H1 (cell line): ENCODE measurements around the gene LMTK3. TPM values are rescaled to one million over a fixed set of nuclear protein-coding genes. Genes with fewer than 3 reads are reported as not detected.

Experiments
- CTCF ChIA-PET: fragments of 300-600 bp; sonication (Branson Sonifier 250); formaldehyde crosslinking; loops from one replicate; lab custom pipeline; 2021; ENCODE audit not compliant: partially characterized antibody; lab: Charles Lee
- POLR2A ChIA-PET: fragments of 300-600 bp; sonication (Branson Sonifier 250); formaldehyde crosslinking; loops from one replicate; lab custom pipeline; 2021; ENCODE audit warnings: inconsistent platforms; ENCODE audit not compliant: partially characterized antibody; lab: Charles Lee
- DNase-seq, 2 experiments: peaks; one replicate each; pipeline versions ENCODE4 v3.0.0 to v3.0.0-alpha.2; 2010 to 2022; ENCODE audit warnings: low spot score in 2 of 2, low read depth in 1 of 2, mixed read lengths in 1 of 2
- FAIRE-seq: peaks from 2 replicates; lab custom pipeline; 2011; peaks lifted over from hg19 to GRCh38; lab: Jason Lieb, UNC
- H2AFZ ChIP-seq: 2 replicates; pipeline ENCODE4 v1.8.1; 2012; ENCODE audit warnings: low read length, inconsistent platforms
- H2AK5ac ChIP-seq: 2 replicates; pipeline ENCODE4 v1.6.1; 2013; ENCODE audit warnings: low read depth, low read length
- H2BK120ac ChIP-seq: replicated peaks from 2 replicates; pipeline ENCODE3; 2013; ENCODE audit warnings: low read depth, low read length, inconsistent platforms
- H2BK12ac ChIP-seq: 2 replicates; pipeline ENCODE4 v1.6.1; 2013; ENCODE audit warnings: low read depth, low read length
- H2BK15ac ChIP-seq: 2 replicates; pipeline ENCODE4 v1.6.1; 2013; ENCODE audit warnings: low read length
- H2BK20ac ChIP-seq: 2 replicates; pipeline ENCODE4 v1.6.1; 2013; ENCODE audit warnings: low read length
- H2BK5ac ChIP-seq: 2 replicates; pipeline ENCODE4 v1.6.1; 2013; ENCODE audit warnings: low read depth, low read length
- H3K14ac ChIP-seq: 2 replicates; pipeline ENCODE4 v1.6.1; 2013; ENCODE audit warnings: inconsistent platforms; ENCODE audit not compliant: insufficient read length
- H3K18ac ChIP-seq: 2 replicates; pipeline ENCODE4 v1.6.1; 2013; ENCODE audit warnings: low read length; ENCODE audit errors: extremely low read depth
- H3K23ac ChIP-seq: 2 replicates; pipeline ENCODE4 v1.6.1; 2013; ENCODE audit warnings: inconsistent platforms; ENCODE audit not compliant: insufficient read length
- H3K23me2 ChIP-seq: 2 replicates; pipeline ENCODE4 v1.6.1; 2013; ENCODE audit warnings: low read depth, low read length
- H3K27ac ChIP-seq: 2 replicates; pipeline ENCODE4 v1.6.1; 2011; ENCODE audit warnings: low read depth, low read length, inconsistent platforms
- H3K27me3 ChIP-seq, 4 experiments: replicated peaks in 1 of 4; 1 replicate in 1 of 4; 2 replicates in 3 of 4; pipeline versions ENCODE4 v1.6.1 to v1.8.1; 2011 to 2013; ENCODE audit warnings: low read length in 3 of 4, mild to moderate bottlenecking in 3 of 4, inconsistent platforms in 2 of 4, mixed read lengths in 2 of 4, moderate library complexity in 1 of 4; ENCODE audit not compliant: control insufficient read depth in 3 of 4, insufficient read depth in 3 of 4; ENCODE audit errors: extremely low read depth in 1 of 4
- H3K36me3 ChIP-seq, 4 experiments: 2 replicates each; pipeline versions ENCODE4 v1.6.1 to v1.8.1; 2011 to 2013; ENCODE audit warnings: mild to moderate bottlenecking in 4 of 4, low read length in 3 of 4, moderate library complexity in 2 of 4, control low read depth in 1 of 4, inconsistent platforms in 1 of 4; ENCODE audit not compliant: insufficient read depth in 4 of 4, control insufficient read depth in 2 of 4
- H3K4ac ChIP-seq: replicated peaks from 2 replicates; pipeline ENCODE3; 2013; ENCODE audit warnings: low read length, low read depth, mixed read lengths, inconsistent platforms; ENCODE audit not compliant: insufficient read length
- H3K4me1 ChIP-seq, 4 experiments: replicated peaks in 1 of 4; 1 replicate in 1 of 4; 2 replicates in 3 of 4; pipeline versions ENCODE4 v1.6.1 to v1.8.1; 2011 to 2013; ENCODE audit warnings: low read length in 3 of 4, inconsistent platforms in 2 of 4, mixed read lengths in 1 of 4; ENCODE audit not compliant: insufficient read depth in 4 of 4, control insufficient read depth in 3 of 4
- H3K4me2 ChIP-seq, 2 experiments: 2 replicates each; pipeline versions ENCODE4 v1.6.1 to v1.8.1; 2011 to 2013; ENCODE audit warnings: low read depth in 2 of 2, low read length in 2 of 2, control low read depth in 1 of 2, inconsistent platforms in 1 of 2, mild to moderate bottlenecking in 1 of 2; ENCODE audit not compliant: insufficient read depth in 1 of 2
- H3K4me3 ChIP-seq, 4 experiments: fragments of 200-600, 300-600 bp in 1 of 4; sonication (generic), shearing (Covaris generic), sonication (Bioruptor Twin) in 1 of 4; 2 replicates each; pipeline versions ENCODE4 v1.5.1 to v1.8.1; 2011 to 2016; ENCODE audit warnings: low read length in 4 of 4, low read depth in 3 of 4, control low read depth in 2 of 4, inconsistent platforms in 2 of 4, mild to moderate bottlenecking in 2 of 4, mixed read lengths in 1 of 4, moderate library complexity in 1 of 4; ENCODE audit not compliant: insufficient read depth in 2 of 4; ENCODE audit errors: extremely low read depth in 1 of 4
- H3K56ac ChIP-seq: replicated peaks from 2 replicates; pipeline ENCODE3; 2013; ENCODE audit warnings: low read depth, mild to moderate bottlenecking, mixed read lengths, low read length, inconsistent platforms; ENCODE audit not compliant: insufficient read length
- H3K79me1 ChIP-seq: 2 replicates; pipeline ENCODE4 v1.6.1; 2013; ENCODE audit warnings: low read depth, low read length, control low read depth
- H3K79me2 ChIP-seq, 2 experiments: 2 replicates each; pipeline versions ENCODE4 v1.6.1 to v1.8.1; 2012 to 2013; ENCODE audit warnings: low read length in 2 of 2, mild to moderate bottlenecking in 2 of 2, inconsistent platforms in 1 of 2; ENCODE audit not compliant: insufficient read depth in 2 of 2, control insufficient read depth in 1 of 2
- H3K9ac ChIP-seq, 4 experiments: replicated peaks in 1 of 4; 1 replicate in 1 of 4; 2 replicates in 3 of 4; pipeline versions ENCODE4 v1.6.1 to v1.8.1; 2011 to 2013; ENCODE audit warnings: low read depth in 3 of 4, low read length in 3 of 4, control low read depth in 2 of 4, mild to moderate bottlenecking in 2 of 4, moderate library complexity in 2 of 4, inconsistent platforms in 1 of 4; ENCODE audit errors: extremely low read depth in 1 of 4
- H3K9me3 ChIP-seq, 2 experiments: 2 replicates each; pipeline versions ENCODE4 v1.6.1 to v1.8.1; 2012 to 2013; ENCODE audit warnings: mild to moderate bottlenecking in 2 of 2, moderate library complexity in 2 of 2, control low read depth in 1 of 2, inconsistent platforms in 1 of 2, low read depth in 1 of 2, low read length in 1 of 2, mixed read lengths in 1 of 2; ENCODE audit not compliant: insufficient read depth in 2 of 2
- H4K20me1 ChIP-seq, 2 experiments: replicated peaks in 1 of 2; 2 replicates each; pipeline versions ENCODE3 to v1.8.1; 2011 to 2013; ENCODE audit warnings: inconsistent platforms in 2 of 2, low read length in 2 of 2, mild to moderate bottlenecking in 1 of 2; ENCODE audit not compliant: insufficient read depth in 2 of 2, control insufficient read depth in 1 of 2
- H4K5ac ChIP-seq: 2 replicates; pipeline ENCODE4 v1.6.1; 2013; ENCODE audit warnings: low read length, low read depth, mixed read lengths, inconsistent platforms; ENCODE audit not compliant: insufficient read length
- H4K8ac ChIP-seq: 2 replicates; pipeline ENCODE4 v1.8.0; 2013; ENCODE audit warnings: mild to moderate bottlenecking, moderate library complexity, low read length, inconsistent platforms; ENCODE audit not compliant: insufficient read depth; ENCODE audit errors: extremely low read depth
- H4K91ac ChIP-seq: replicated peaks from 2 replicates; pipeline ENCODE3; 2013; ENCODE audit warnings: low read length, mixed read lengths, inconsistent platforms; ENCODE audit not compliant: insufficient read length
- FOSL1 ChIP-seq: IDR thresholded peaks from 2 replicates; pipeline ENCODE4 v1.6.1; 2011; ENCODE audit warnings: mild to moderate bottlenecking, low read depth, low read length, moderate library complexity; ENCODE audit not compliant: insufficient read depth
- MAX ChIP-seq: IDR thresholded peaks from 2 replicates; pipeline ENCODE4 v1.6.1; 2012; ENCODE audit warnings: inconsistent platforms
- SP1 ChIP-seq: IDR thresholded peaks from 2 replicates; pipeline ENCODE4 v1.6.1; 2011; ENCODE audit warnings: low read depth, low read length
- WGBS, 2 experiments: shearing (Covaris generic) in 1 of 2; methylation state at CpG; one replicate each; pipeline versions ENCODE4 v1.1.6 to v1.1.7; 2013 to 2015; ENCODE audit warnings: low lambda C conversion rate in 2 of 2, mixed read lengths in 2 of 2, inconsistent platforms in 1 of 2, low coverage in 1 of 2, missing lambda C conversion rate in 1 of 2; ENCODE audit not compliant: insufficient replicate concordance in 2 of 2, insufficient coverage in 1 of 2, insufficient read length in 1 of 2; ENCODE audit errors: extremely low coverage in 1 of 2, missing lambda C conversion rate in 1 of 2; 5-methylcytosine and 5-hydroxymethylcytosine counted together
- polyA plus RNA-seq, 7 experiments: library from polyadenylated mRNA; depleted of rRNA in 3 of 7; stranded (reverse) in 5 of 7; unstranded in 2 of 7; fragments of >200 nt in 5 of 7; fragments of 200-250 nt in 2 of 7; gene quantifications; 1 replicate in 5 of 7; 2 replicates in 1 of 7; 4 replicates in 1 of 7; pipeline versions ENCODE4 v1.2.1 to v1.2.3, GENCODE V29; 2011 to 2013; ENCODE audit warnings: missing spikeins in 2 of 7, mixed read lengths in 2 of 7
- total RNA-seq: library from RNA; stranded (reverse); fragmentation: NEBNext Ultra II Directional; extraction: Animal tissue kit (Norgen Biotek cat#: 25700); gene quantifications from 2 replicates; pipeline ENCODE4 v1.2.1, GENCODE V29; 2021

The LMTK3 gene
- total and polyA plus RNA-seq, 2 of the 8 experiments (the other 6 are each of a cell fraction or from before 2014, with no cell fraction given): 2.7 to 12.4 TPM

- POLR2A ChIA-PET: interaction anchor here (1.3 to 14.8 kb wide), 7 partner anchors 9 to 220 kb away, joined by 3 to 176 read pairs (median 3); no protein-coding TSS in a partner anchor
- Histone ChIP-seq H3K4me2 (peak overlapping the region; percentile 61 to 81), H2BK20ac (no peak overlapping the region), H3K9ac (no peak overlapping the region; a peak in 2 of 7 replicates), H2AK5ac (no peak overlapping the region), H3K4ac (no peak overlapping the region), H3K23ac (no peak overlapping the region), H3K27ac (peak overlapping the region; percentile 71; the same call in 1 of the 2 replicates), H4K5ac (no peak overlapping the region)
- WGBS, 2 experiments: 12% methylated on average over 7 of the region's 10 CpGs; no CpG with 5 or more reads in 1 of the 2 experiments
- TF ChIP-seq MAX (peak; percentile 60; the same call in 1 of the 2 replicates), FOSL1 (no peak), SP1 (peak; percentile 65; the same call in 1 of the 2 replicates)
- TF ChIP-seq, all 59 proteins: peak for 2
- Histone ChIP-seq H2BK15ac (no peak overlapping the region), H2BK12ac (0 out of 2 replicates have a peak overlapping the region, but pooled peaks have one; percentile 22), H3K4me1 (peaks cover 0 to 21% (median 15%) of the 10 kb centered on the region in 4 experiments; a peak in 6 of 7 replicates), H3K27me3 (peaks cover 0 to 5% (median 4%) of the 10 kb centered on the region in 4 experiments; a peak in 3 of 7 replicates), H3K56ac (no peak overlapping the region), H3K14ac (no peak overlapping the region), H3K18ac (0 out of 2 replicates have a peak overlapping the region, but pooled peaks have one; percentile 38), H4K20me1 (peaks cover 0 to 4% of the 10 kb centered on the region in 2 experiments), H3K79me2 (no peaks in the 10 kb centered on the region), H3K36me3 (no peaks in the 10 kb centered on the region; a peak in 1 of 8 replicates), H3K9me3 (no peaks in the 10 kb centered on the region), H4K8ac (no peak overlapping the region), H3K23me2 (peaks cover 6% of the 10 kb centered on the region; the same call in 1 of the 2 replicates), H2BK5ac (0 out of 2 replicates have a peak overlapping the region, but pooled peaks have one; percentile 36), H2AFZ (no peak overlapping the region), H3K4me3 (peak overlapping the region; percentile 27 to 61 (median 40); a peak in 6 of 8 replicates), H3K79me1 (no peaks in the 10 kb centered on the region), H4K91ac (peak overlapping the region; percentile 47), H2BK120ac (no peak overlapping the region)
- DNase-seq (peak in 1 of 2 experiments; percentile 86), FAIRE-seq (peak; percentile 50)
- CTCF ChIA-PET: interaction anchor here (1.4 to 5.5 kb wide), 2 partner anchors 95 to 193 kb away, joined by 3 to 105 read pairs; no protein-coding TSS in a partner anchor
Observed at GRCh38 chr19:48491793-48492123, 19.9 kb downstream of the LMTK3 start.
